Measurements from ENCODE around the gene SYNGR3. TPM values are rescaled to one million over a fixed set of nuclear protein-coding genes. Genes with fewer than 3 reads are reported as not detected.

Gene SYNGR3
- total RNA-seq, 1 experiment from 2014 or later = 11.9 TPM

- Histone ChIP-seq H3K14ac (ENCODE audit: insufficient read depth, low read length) (no peak overlapping the region; the same call in 1 of the 2 replicates), H3K4me2 (ENCODE audit: insufficient read depth, insufficient read length, low read length) (peak overlapping the region; percentile 53), H4K91ac (ENCODE audit: insufficient read length, low read depth, low read length) (no peak overlapping the region), H2BK5ac (ENCODE audit: insufficient read length, low read length) (no peak overlapping the region), H3K79me2 (ENCODE audit: insufficient read depth, low read length) (no peaks in the 10 kb centered on the region), H2AFZ (ENCODE audit: low read length) (no peak overlapping the region), H4K8ac (replicated peaks; ENCODE audit: insufficient read length, low read depth, low read length) (no peak overlapping the region), H2AK5ac (ENCODE audit: insufficient read length, low read length) (no peak overlapping the region), H3K23ac (ENCODE audit: insufficient read length, low read depth, low read length) (no peak overlapping the region), H3K23me2 (ENCODE audit: insufficient read length, low read depth, low read length, poor library complexity, severe bottlenecking) (peaks cover 19% of the 10 kb centered on the region), H3K56ac (ENCODE audit: insufficient read length, low read depth, low read length) (no peak overlapping the region), H3K9ac (ENCODE audit: extremely low read depth, insufficient read length, low read length) (no peak overlapping the region), H2BK12ac (ENCODE audit: insufficient read length, low read depth, low read length) (no peak overlapping the region), H3K4ac (ENCODE audit: low read depth, low read length) (no peak overlapping the region), H3T11ph (ENCODE audit: low read length) (no peak overlapping the region), H2BK20ac (ENCODE audit: low read depth, low read length, poor library complexity, severe bottlenecking) (no peak overlapping the region), H2BK120ac (ENCODE audit: low read depth, low read length, poor library complexity, severe bottlenecking) (no peak overlapping the region), H3K27ac (ENCODE audit: insufficient read length, low read depth, low read length) (no peak overlapping the region), H3K18ac (ENCODE audit: insufficient read length, low read depth, low read length) (no peak overlapping the region), H2BK15ac (ENCODE audit: low read depth, low read length) (no peak overlapping the region), H4K20me1 (ENCODE audit: control insufficient read depth, insufficient read depth, insufficient read length) (peaks cover 2% of the 10 kb centered on the region), H3K27me3 (ENCODE audit: insufficient read depth, low read length) (peaks cover 15% of the 10 kb centered on the region; the same call in 1 of the 2 replicates), H3K4me1 (ENCODE audit: insufficient read depth, low read length) (no peaks in the 10 kb centered on the region; the same call in 1 of the 2 replicates), H4K5ac (ENCODE audit: insufficient read length, low read depth, low read length) (no peak overlapping the region), H3K9me3 (ENCODE audit: control insufficient read depth, low read depth, low read length) (no peaks in the 10 kb centered on the region), H3K79me1 (ENCODE audit: insufficient read depth, low read depth, low read length, poor library complexity, severe bottlenecking) (no peaks in the 10 kb centered on the region)
- H3K4me3 Mint-ChIP-seq = peak overlapping the region; percentile 35 to 66; a peak in 2 of 5 replicates
- H3K27ac Mint-ChIP-seq = no peak overlapping the region
- WGBS (ENCODE audit: extremely low coverage, insufficient read length, low lambda C conversion rate) = no CpG with 5 or more reads among the region's 25 CpGs
- no peak for TF ChIP-seq CTCF (conservative IDR thresholded peaks at IDR 0.05)
- H3K27me3 Mint-ChIP-seq (ENCODE audit: low read depth) = peaks cover 42% of the 10 kb centered on the region
- peaks cover 19 to 23% of the 10 kb centered on the region in 2 experiments for H3K4me1 Mint-ChIP-seq
- peaks cover 0 to 20% (median 15%) of the 10 kb centered on the region in 3 experiments; a peak in 6 of 7 replicates for H3K36me3 Mint-ChIP-seq (ENCODE audit: insufficient read depth in 1 of 3, low read depth in 3 of 3)
- no peaks in the 10 kb centered on the region; a peak in 1 of 5 replicates for H3K9me3 Mint-ChIP-seq
- no peak for DNase-seq
These were observed 256 bp downstream of the SYNGR3 start for GRCh38 chr16:1990101-1990350.
